HG02588 (cell line): ENCODE measurements around the gene S1PR4.
"Not testable (repeated sequence)": the region's sequence is repeated elsewhere in the genome, so short reads cannot be mapped to it uniquely, and the experiment has no call there.

Source experiments
- ATAC-seq: cut with Tn5 transposase; IDR thresholded peaks from one replicate; pipeline ENCODE4 v1.9.1; 2021; ENCODE audit warnings: mild to moderate bottlenecking, moderate library complexity; ENCODE audit not compliant: unreplicated experiment

The S1PR4 gene

DNA sequence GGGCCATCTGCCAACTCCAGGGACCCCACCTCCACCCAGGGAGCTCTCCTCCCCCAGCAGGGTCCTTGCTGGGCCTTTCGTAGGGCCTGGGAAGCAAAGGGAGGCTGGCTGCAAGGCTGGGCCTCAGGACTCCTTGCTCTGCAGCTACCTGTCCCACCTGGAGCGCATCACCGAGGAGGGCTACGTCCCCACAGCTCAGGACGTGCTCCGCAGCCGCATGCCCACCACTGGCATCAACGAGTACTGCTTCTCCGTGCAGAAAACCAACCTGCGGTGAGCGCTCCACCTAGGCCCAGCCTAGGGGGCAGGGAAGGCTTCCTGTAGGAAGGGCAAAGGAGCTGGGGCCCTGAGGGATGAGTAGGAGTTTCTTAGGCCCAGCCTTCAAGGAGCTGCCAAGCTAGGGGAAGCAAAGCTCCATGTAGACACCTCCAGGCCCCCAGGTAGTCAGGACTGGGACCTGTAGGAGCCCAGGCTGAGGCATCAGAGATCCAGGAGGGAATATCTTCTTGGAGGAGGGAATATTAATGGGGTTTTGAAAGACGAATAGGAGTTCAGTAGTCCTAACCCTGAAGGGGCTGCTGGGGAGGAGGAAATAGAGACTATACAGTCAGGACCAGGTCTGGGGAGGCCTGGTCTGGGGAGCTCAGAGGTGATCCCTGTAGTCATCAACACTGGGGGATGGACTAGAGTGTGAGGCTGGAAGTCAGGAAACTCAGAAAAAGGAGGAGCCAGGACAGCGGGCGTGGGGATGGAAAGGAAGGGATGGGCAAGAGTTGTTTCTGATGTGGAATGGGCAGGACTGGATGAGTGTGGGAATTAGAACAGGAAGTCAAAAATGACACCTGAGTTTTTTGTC is 26.8 kb upstream of the S1PR4 start:
- ATAC-seq, result no peak

DNA sequence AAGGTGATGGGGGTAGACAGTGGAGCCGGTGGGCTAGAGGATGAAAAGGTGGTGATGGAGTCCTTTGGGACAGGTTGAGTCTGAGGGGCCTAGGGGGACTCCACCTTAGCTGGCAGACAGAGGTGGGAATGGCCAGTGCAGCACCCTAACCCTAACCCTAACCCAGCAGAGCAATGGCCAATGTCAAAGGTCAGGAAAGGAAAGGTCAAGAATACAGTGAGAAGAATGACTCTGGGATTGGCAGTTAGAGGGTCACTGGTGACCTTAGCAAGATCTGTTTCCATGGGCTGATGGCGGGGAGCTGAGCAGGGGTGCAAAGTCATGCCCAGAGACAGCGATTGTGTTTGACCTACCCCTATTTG is 26.2 kb upstream of the S1PR4 start:
- ATAC-seq, result no peak

DNA sequence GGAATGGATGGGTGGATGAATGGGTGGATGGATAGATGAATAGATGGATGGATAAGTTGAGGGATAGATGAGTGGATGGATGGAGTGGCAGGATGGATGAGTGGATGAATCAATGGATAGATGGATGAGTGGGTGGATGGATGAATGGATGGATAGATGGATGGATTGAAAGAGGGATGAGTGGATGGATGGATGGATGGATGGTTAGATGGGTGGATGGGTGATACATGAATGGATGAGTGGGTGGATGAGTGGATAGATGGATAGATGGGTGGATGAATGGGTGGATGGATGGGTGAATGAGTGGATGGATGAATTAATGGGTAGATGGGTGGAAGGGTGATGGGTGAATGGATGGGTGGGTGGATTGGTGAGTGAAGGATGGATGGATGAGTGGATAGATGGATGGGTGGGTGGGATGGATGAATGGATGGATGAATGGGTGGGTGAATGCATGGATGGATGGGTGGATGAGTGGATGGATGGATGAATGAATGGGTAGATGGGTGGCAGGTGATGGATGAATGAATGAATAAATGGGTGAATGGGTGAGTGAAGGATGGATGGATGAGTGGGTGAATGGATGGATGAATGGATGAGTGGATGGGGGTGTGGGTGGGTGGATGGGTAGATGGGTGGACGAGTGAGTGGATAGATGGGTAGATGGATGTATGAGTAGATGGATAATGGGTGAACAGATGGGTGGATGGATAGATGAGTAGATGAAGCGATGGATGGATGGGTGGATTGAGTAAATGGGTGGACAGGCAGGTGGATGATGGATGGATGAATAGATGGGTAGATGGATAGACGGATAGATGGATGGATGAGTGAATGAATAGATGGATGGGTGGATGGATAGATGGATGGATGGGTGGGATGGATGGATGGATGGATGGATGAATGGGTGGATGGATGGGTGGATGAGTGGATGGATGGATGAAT is 25.0 kb upstream of the S1PR4 start:
- no peak for ATAC-seq

- ATAC-seq, result not testable (repeated sequence)
Measured at GRCh38 chr19:3154447-3154846, 24.1 kb upstream of the S1PR4 start.

DNA sequence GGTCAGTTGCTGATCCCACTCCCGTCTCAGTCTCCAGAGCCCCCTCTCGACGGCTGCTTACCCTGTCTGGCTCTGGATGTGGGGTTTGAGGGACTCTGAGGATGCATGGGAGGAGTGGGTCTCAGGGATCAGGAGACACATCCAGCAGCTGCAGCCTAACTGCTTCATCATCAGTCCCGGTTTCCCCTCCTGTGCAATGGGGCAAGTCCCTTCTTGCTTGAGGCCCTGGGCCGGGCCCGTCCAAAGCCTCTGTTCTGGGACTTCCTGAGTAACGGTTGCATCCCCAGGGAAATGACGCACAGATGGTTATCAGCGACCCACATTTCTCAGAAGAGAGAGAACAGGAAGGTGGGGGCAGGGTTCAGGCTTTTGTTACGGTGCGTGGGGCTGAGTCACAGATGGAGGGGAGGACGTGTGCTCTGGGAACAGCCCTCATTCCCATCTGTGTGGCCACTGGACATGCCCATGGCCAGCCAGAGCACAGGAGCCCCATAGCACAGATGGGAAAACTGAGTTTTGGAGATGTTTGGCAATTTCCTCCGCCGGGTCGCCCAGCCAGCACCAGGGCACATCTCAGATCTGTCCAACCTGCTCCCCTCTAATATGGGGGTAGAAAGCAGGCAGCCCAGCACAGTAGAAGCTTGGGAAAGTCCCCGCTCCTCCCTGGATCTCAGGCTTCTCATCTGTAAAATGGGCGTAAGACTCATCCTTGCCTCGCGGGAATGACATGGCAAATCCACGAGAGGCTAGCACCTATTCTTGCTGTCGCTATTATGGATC is 23.4 kb upstream of the S1PR4 start:
- ATAC-seq, result peak; percentile 48

GRCh38 chr19:3157096-3157845 is 21.3 kb upstream of the S1PR4 start:
- no peak for ATAC-seq

DNA sequence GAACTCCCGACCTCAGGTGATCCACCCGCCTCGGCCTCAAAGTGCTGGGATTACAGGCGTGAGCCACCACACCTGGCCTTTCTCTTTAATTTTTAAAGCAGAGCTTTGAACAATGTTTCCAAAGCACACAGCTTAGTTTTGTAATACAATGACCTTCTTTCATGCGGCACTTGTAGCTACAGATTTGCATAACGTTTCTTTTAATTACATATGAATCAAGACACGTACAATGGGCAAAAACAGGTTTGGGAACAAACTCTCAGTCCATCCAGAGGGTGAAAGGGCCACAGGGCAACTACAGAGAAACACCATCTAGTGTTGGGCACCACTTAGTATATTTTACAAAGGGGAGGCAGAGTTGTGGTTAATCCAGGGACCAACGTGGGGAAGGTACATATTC is 19.0 kb upstream of the S1PR4 start:
- ATAC-seq, result no peak

- no peak for ATAC-seq
Measured at GRCh38 chr19:3160219-3160618, 18.4 kb upstream of the S1PR4 start.

GRCh38 chr19:3161453-3161852 is 17.1 kb upstream of the S1PR4 start:
- no peak for ATAC-seq

GRCh38 chr19:3162418-3163229 is 15.9 kb upstream of the S1PR4 start:
- no peak for ATAC-seq

GRCh38 chr19:3163230-3163886 is 15.2 kb upstream of the S1PR4 start:
- no peak for ATAC-seq

- no peak for ATAC-seq
Measured at GRCh38 chr19:3163943-3164342, 14.6 kb upstream of the S1PR4 start.

DNA sequence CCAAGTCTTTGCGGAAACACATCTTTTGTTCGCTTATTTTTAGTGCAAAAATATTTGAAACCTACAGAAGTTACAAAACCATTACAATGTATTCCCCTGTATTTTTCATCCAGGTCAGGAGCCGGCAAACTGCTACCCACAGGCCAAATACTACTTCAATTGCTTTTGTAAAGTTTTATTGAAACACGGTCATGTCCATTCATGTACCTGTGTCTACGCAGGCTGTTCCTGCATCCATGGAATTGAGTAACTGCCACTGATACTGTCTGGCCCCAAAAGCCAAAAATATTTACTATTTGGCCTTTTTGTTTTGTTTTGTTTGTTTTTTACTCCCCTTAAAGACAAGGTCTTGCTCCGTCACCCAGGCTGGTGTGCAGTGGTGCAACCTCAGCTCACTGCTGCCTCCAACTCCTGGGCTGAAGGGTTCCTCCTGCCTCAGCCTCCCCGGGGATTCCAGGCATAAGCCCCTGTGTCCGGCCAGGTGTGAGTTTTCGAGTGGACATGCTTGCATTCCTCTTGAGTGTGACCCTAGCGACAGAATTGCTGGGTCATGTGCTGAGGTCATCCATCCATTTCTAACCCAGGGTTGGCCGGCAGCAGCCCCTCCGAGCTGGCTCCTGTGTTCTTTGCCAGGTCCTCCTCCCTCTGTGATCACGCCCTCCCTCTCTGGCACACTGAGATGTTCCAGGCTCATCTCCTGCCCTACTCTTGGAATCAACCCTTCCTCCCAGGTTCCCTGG is 10.9 kb upstream of the S1PR4 start:
- ATAC-seq, result no peak

DNA sequence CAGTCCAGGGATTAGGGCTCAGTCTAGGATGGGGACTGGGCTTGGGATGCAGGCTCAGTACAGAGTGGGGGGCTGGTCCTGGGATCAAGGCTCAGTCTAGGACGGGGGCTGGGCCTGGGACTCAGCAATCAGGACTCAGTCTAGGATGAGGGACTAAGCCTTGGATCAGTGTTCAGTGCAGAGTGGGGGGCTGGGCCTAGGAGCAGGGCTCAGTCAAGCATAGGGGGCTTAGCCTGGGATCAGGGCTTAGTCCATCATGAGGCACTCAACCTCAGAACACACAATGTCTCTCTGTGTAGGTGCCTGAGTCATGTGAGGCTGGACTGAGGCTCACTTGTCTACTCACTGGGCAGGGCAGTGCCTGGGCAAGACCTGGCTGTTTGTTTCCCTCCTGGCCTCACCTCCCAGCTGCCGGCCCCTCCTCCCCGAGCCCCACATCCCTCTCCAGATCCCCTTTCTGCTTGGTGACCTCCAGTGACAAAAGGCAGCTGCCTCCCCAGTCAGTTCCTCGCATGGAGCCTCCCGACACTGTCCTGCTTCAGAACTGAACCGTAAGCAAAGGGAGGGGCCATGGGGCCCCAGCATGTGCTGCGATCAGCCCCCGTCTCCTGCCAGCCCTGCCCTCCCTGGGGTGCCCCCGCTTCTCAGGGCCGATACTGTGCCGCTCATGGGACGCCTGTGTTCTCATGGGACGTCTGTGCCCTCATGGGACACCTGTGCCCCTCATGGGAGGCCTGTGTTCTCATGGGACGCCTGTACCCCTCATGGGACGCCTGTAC is 6.5 kb upstream of the S1PR4 start:
- no peak for ATAC-seq

DNA sequence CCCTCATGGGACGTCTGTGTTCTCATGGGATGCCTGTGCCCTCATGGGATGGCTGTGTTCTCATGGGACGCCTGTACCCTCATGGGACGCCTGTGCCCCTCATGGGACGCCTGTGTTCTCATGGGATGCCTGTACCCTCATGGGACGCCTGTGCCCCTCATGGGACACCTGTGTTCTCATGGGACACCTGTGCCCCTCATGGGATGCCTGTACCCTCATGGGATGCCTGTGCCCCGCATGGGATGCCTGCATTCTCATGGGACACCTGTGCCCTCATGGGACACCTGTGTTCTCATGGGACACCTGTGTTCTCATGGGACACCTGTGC is 5.9 kb upstream of the S1PR4 start:
- not testable (repeated sequence) for ATAC-seq

DNA sequence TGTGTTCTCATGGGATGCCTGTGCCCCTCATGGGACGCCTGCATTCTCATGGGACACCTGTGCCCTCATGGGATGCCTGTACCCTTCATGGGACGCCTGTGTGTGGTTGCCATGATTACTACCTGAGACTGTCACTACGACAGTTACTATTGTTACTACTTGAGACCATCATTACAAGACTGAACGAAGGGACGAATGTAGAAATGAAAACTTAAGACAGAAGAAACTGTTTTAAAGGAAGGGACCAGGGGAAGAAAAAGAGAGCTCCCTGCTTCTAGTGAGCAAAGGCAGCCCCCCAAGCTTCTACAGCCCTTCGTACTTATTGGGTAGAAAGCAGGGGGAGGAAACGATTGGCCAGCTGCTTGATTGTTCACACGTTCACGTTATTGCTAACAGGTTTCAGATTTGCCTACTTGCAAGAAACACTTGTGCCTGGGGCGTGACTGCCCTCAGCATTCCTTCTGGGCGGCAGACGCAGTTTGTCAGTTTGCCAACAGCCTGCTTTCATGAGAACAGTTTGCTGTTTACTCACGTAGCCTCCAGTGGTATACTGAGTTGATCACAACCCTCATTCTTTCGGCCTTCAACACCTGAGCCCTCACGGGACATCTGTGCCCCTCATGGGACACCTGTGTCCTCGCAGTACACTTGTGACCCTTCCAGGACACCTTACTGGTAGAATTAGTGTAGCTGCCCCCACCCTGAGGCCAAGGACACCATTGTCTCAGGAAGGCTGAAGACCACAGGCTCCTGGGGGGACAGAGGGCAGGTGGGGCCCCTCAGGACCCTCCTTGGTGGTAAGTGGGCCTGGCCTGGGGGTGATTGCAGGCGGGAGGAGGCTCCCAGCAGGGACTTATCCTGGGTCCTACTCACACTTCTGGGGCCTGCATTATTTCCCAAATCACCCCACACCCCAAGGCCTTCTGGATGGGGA is 2.5 kb upstream of the S1PR4 start:
- no peak for ATAC-seq
